Hematopoietic multipotent progenitor cell treated with erythropoietin and hydrocortisone succinate and interleukin-3 and kit ligand, for 8 days (in vitro differentiated cells): ENCODE measurements around the gene HASPIN.
A peak's percentile ranks its signal among the peaks of the same experiment; 100 is the strongest.
"Not testable (repeated sequence)": the region's sequence is repeated elsewhere in the genome, so short reads cannot be mapped to it uniquely, and the experiment has no call there.

Source experiments
- DNase-seq: peaks from one replicate; pipeline ENCODE4 v3.0.0-alpha.2; 2015

The HASPIN gene

GRCh38 chr17:3697103-3697476 lies 26.6 kb upstream of the HASPIN start:
- DNase-seq, result no peak

- DNase-seq, result no peak
Observed at GRCh38 chr17:3698139-3698538, 25.6 kb upstream of the HASPIN start.

GRCh38 chr17:3699951-3700350 lies 23.8 kb upstream of the HASPIN start:
- no peak for DNase-seq

- not testable (repeated sequence) for DNase-seq
Observed at GRCh38 chr17:3702041-3702539, 21.6 kb upstream of the HASPIN start.

GRCh38 chr17:3704931-3705717 lies 18.6 kb upstream of the HASPIN start:
- no peak for DNase-seq

- not testable (repeated sequence) for DNase-seq
Observed at GRCh38 chr17:3705718-3705984, 18.1 kb upstream of the HASPIN start.

GRCh38 chr17:3708366-3708765 lies 15.3 kb upstream of the HASPIN start:
- DNase-seq, result no peak

GRCh38 chr17:3710951-3711383 lies 12.7 kb upstream of the HASPIN start:
- peak; percentile 71 for DNase-seq

- DNase-seq, result peak; percentile 96
Observed at GRCh38 chr17:3712811-3713463, 10.8 kb upstream of the HASPIN start.

GRCh38 chr17:3715296-3715695 lies 8.4 kb upstream of the HASPIN start:
- DNase-seq, result no peak

GRCh38 chr17:3718201-3718600 lies 5.5 kb upstream of the HASPIN start:
- DNase-seq, result no peak

GRCh38 chr17:3719265-3719664 lies 4.4 kb upstream of the HASPIN start:
- no peak for DNase-seq

- DNase-seq, result no peak
Observed at GRCh38 chr17:3722716-3723115, 987 bp upstream of the HASPIN start.

GRCh38 chr17:3723188-3723555 lies 531 bp upstream of the HASPIN start:
- no peak for DNase-seq

GRCh38 chr17:3724378-3725077 lies 825 bp downstream of the HASPIN start:
- no peak for DNase-seq

GRCh38 chr17:3727041-3727440 lies 3.3 kb downstream of the HASPIN start:
- no peak for DNase-seq

- DNase-seq, result not testable (repeated sequence)
Observed at GRCh38 chr17:3728099-3728498, 4.4 kb downstream of the HASPIN start.

GRCh38 chr17:3729881-3730280 lies 6.2 kb downstream of the HASPIN start:
- no peak for DNase-seq

- DNase-seq, result no peak
Observed at GRCh38 chr17:3730881-3731429, 7.3 kb downstream of the HASPIN start.

- no peak for DNase-seq
Observed at GRCh38 chr17:3732210-3732621, 8.5 kb downstream of the HASPIN start.

GRCh38 chr17:3734911-3735276 lies 11.2 kb downstream of the HASPIN start:
- not testable (repeated sequence) for DNase-seq

GRCh38 chr17:3735515-3735914 lies 11.8 kb downstream of the HASPIN start:
- DNase-seq, result no peak

- no peak for DNase-seq
Observed at GRCh38 chr17:3738562-3739295, 15.0 kb downstream of the HASPIN start.
